K562 (cell line): Measurements from ENCODE around the gene AKNA.

ENCODE experiments used
- ATF3 ChIP-seq, 2 experiments: fragments of 450-650 bp in 1 of 2; sonication (generic) in 1 of 2; formaldehyde crosslinking in 1 of 2; IDR thresholded peaks in 1 of 2; conservative IDR thresholded peaks in 1 of 2; 2 replicates each; pipeline versions ENCODE4 v1.6.1 to v1.8.1; 2016 to 2023; ENCODE audit warnings: mild to moderate bottlenecking in 2 of 2, moderate library complexity in 2 of 2, inconsistent platforms in 1 of 2, missing genetic modification reagents in 1 of 2
- BHLHE40 ChIP-seq: IDR thresholded peaks from 2 replicates; pipeline ENCODE4 v1.6.1; 2011; ENCODE audit warnings: low read length, improper control_type of control experiment
- BMI1 ChIP-seq: fragments of 150-350 bp; IDR thresholded peaks from 2 replicates; pipeline ENCODE4 v1.6.1; 2014; ENCODE audit warnings: low read length
- CTCF ChIP-seq, 3 experiments: IDR thresholded peaks in 2 of 3; conservative IDR thresholded peaks in 1 of 3; 2 replicates each; pipeline ENCODE4 v1.5.1; 2011 to 2012; ENCODE audit warnings: low read length in 3 of 3, mild to moderate bottlenecking in 3 of 3, control low read depth in 2 of 3, improper control_type of control experiment in 1 of 3, inconsistent platforms in 1 of 3, low read depth in 1 of 3, mixed read lengths in 1 of 3, moderate library complexity in 1 of 3; ENCODE audit not compliant: insufficient read depth in 2 of 3
- HBP1 ChIP-seq: fragments of 450-650 bp; formaldehyde crosslinking; IDR thresholded peaks from 2 replicates; pipeline ENCODE4 v1.4.0; 2022; ENCODE audit warnings: missing genetic modification characterization
- NR1H2 ChIP-seq: sonication (generic); formaldehyde crosslinking; IDR thresholded peaks from 2 replicates; pipeline ENCODE4 v1.4.0; 2020; ENCODE audit warnings: mild to moderate bottlenecking, missing genetic modification reagents
- PYGO2 ChIP-seq: fragments of 450-650 bp; IDR thresholded peaks from 2 replicates; pipeline ENCODE4 v1.6.1; 2016; ENCODE audit warnings: mild to moderate bottlenecking, missing genetic modification characterization, moderate library complexity, missing compliant biosample characterization
- RBM22 ChIP-seq: fragments of 200-400 bp; formaldehyde crosslinking; IDR thresholded peaks from 2 replicates; pipeline ENCODE4 v1.6.1; 2018; ENCODE audit warnings: low read length, low read depth; ENCODE audit not compliant: poor library complexity, severe bottlenecking
- SAFB2 ChIP-seq: fragments of 200-400 bp; formaldehyde crosslinking; IDR thresholded peaks from 2 replicates; pipeline ENCODE4 v1.6.1; 2018; ENCODE audit warnings: borderline replicate concordance, low read length, low read depth, moderate library complexity; ENCODE audit not compliant: severe bottlenecking
- SNAPC5 ChIP-seq: fragments of 250-450 bp; sonication (Bioruptor Pico); IDR thresholded peaks from 2 replicates; pipeline ENCODE4 v1.8.0; 2021; ENCODE audit warnings: moderate library complexity, mild to moderate bottlenecking, inconsistent platforms
- SP2 ChIP-seq: IDR thresholded peaks from 2 replicates; pipeline ENCODE4 v1.6.1; 2011; ENCODE audit warnings: mild to moderate bottlenecking, low read depth, low read length, moderate library complexity; ENCODE audit not compliant: poor library complexity, severe bottlenecking; ENCODE audit errors: extremely low read depth
- ZNF140 ChIP-seq: fragments of 250-450 bp; sonication (Bioruptor Pico); IDR thresholded peaks from 2 replicates; pipeline ENCODE4 v1.8.0; 2021; ENCODE audit warnings: moderate library complexity, mild to moderate bottlenecking, inconsistent platforms
- ZNF143 ChIP-seq: sonication (generic); formaldehyde crosslinking; IDR thresholded peaks from 2 replicates; pipeline ENCODE4 v1.9.0; 2022; ENCODE audit warnings: mild to moderate bottlenecking, missing genetic modification reagents
- ZNF274 ChIP-seq: IDR thresholded peaks from 2 replicates; pipeline ENCODE4 v1.6.1; 2011; ENCODE audit warnings: low read depth, mild to moderate bottlenecking, low read length, moderate library complexity, borderline replicate concordance

GRCh38 chr9:114409103-114409780 lies 21.5 kb upstream of the AKNA start:
- TF ChIP-seq CTCF (IDR thresholded peaks at IDR 0.05 in 2 of 3, conservative IDR thresholded peaks at IDR 0.05 in 1 of 3; ENCODE audit: insufficient read depth in 2 of 3, low read depth in 1 of 3, low read length in 3 of 3) (no peak), PYGO2 (tag) (no peak), NR1H2 (CRISPR knock-in tag) (no peak), ATF3 (IDR thresholded peaks at IDR 0.05) (no peak), ATF3 (CRISPR knock-in tag; conservative IDR thresholded peaks at IDR 0.05) (no peak), HBP1 (no peak), SAFB2 (no peak), ZNF274 (no peak), BMI1 (no peak), ZNF143 (CRISPR knock-in tag) (no peak), SNAPC5 (CRISPR knock-in tag) (no peak), ZNF140 (no peak), RBM22 (no peak), BHLHE40 (no peak), SP2 (no peak)
